NT2/D1 (cell line): Measurements from ENCODE around the gene DHX8.
A peak's percentile ranks its signal among the peaks of the same experiment; 100 is the strongest.

ENCODE experiments used
- DNase-seq: peaks from one replicate; pipeline ENCODE4 v3.0.0-alpha.2; 2011; ENCODE audit warnings: low read depth, low spot score
- H3K27me3 ChIP-seq: 2 replicates; pipeline ENCODE4 v1.6.0; 2011; ENCODE audit warnings: mild to moderate bottlenecking; ENCODE audit not compliant: insufficient read length, insufficient read depth
- H3K36me3 ChIP-seq: 2 replicates; pipeline ENCODE4 v1.6.1; 2011; ENCODE audit warnings: mild to moderate bottlenecking, low read length, mixed read lengths; ENCODE audit not compliant: insufficient read depth, insufficient read length
- H3K4me1 ChIP-seq: 2 replicates; pipeline ENCODE4 v1.5.1; 2011; ENCODE audit not compliant: insufficient read depth, insufficient read length
- H3K4me3 ChIP-seq: 2 replicates; pipeline ENCODE4 v1.5.1; 2011; ENCODE audit warnings: low read depth; ENCODE audit not compliant: insufficient read length
- H3K9ac ChIP-seq: 2 replicates; pipeline ENCODE4 v1.6.0; 2011; ENCODE audit warnings: low read depth; ENCODE audit not compliant: insufficient read length
- H3K9me3 ChIP-seq: 2 replicates; pipeline ENCODE4 v1.5.1; 2011; ENCODE audit warnings: mild to moderate bottlenecking, low read length; ENCODE audit not compliant: insufficient read depth
- SUZ12 ChIP-seq: IDR thresholded peaks from 2 replicates; pipeline ENCODE4 v1.6.1; 2011; ENCODE audit not compliant: insufficient read length, insufficient read depth; ENCODE audit errors: extremely low read depth
- YY1 ChIP-seq: IDR thresholded peaks from 2 replicates; pipeline ENCODE4 v1.6.1; 2011; ENCODE audit not compliant: insufficient read length, insufficient read depth
- ZNF274 ChIP-seq: IDR thresholded peaks from 2 replicates; pipeline ENCODE4 v1.6.1; 2011; ENCODE audit warnings: mild to moderate bottlenecking, low read depth, low read length

DHX8 gene

GRCh38 chr17:43562679-43563599, 79.2 kb downstream of the DHX8 start:
- Histone ChIP-seq H3K4me3 (no peak overlapping the region), H3K9ac (peak overlapping the region; percentile 36), H3K27me3 (no peaks in the 10 kb centered on the region), H3K36me3 (no peaks in the 10 kb centered on the region), H3K9me3 (no peaks in the 10 kb centered on the region), H3K4me1 (peaks cover 19% of the 10 kb centered on the region)
- TF ChIP-seq SUZ12 (no peak), ZNF274 (no peak), YY1 (no peak)
- DNase-seq, result peak; percentile 57

- no peaks in the 10 kb centered on the region for H3K9me3 ChIP-seq
- no peak overlapping the region for H3K4me3 ChIP-seq
- peaks cover 23% of the 10 kb centered on the region for H3K4me1 ChIP-seq
- no peak overlapping the region for H3K9ac ChIP-seq
- no peaks in the 10 kb centered on the region for H3K27me3 ChIP-seq
- no peak for DNase-seq
- TF ChIP-seq YY1 (no peak), SUZ12 (no peak), ZNF274 (no peak)
- no peaks in the 10 kb centered on the region for H3K36me3 ChIP-seq
These were observed 80.1 kb downstream of the DHX8 start for GRCh38 chr17:43563600-43564594.

- H3K36me3 ChIP-seq, result no peaks in the 10 kb centered on the region
- no peak overlapping the region for H3K9ac ChIP-seq
- no peaks in the 10 kb centered on the region for H3K27me3 ChIP-seq
- no peak overlapping the region for H3K4me3 ChIP-seq
- H3K9me3 ChIP-seq, result no peaks in the 10 kb centered on the region
- TF ChIP-seq ZNF274 (no peak), YY1 (no peak), SUZ12 (no peak)
- DNase-seq, result no peak
- H3K4me1 ChIP-seq, result peaks cover 7% of the 10 kb centered on the region
These were observed 84.8 kb downstream of the DHX8 start for GRCh38 chr17:43568506-43569082.

GRCh38 chr17:43570518-43570928, 86.7 kb downstream of the DHX8 start:
- no peaks in the 10 kb centered on the region for H3K27me3 ChIP-seq
- no peak for TF ChIP-seq SUZ12
- no peak for TF ChIP-seq YY1
- no peak for TF ChIP-seq ZNF274
- peaks cover 7% of the 10 kb centered on the region for H3K4me1 ChIP-seq
- no peaks in the 10 kb centered on the region for H3K36me3 ChIP-seq
- DNase-seq, result no peak
- no peaks in the 10 kb centered on the region for H3K9me3 ChIP-seq
- no peak overlapping the region for H3K9ac ChIP-seq
- no peak overlapping the region for H3K4me3 ChIP-seq

GRCh38 chr17:43572368-43572980, 88.7 kb downstream of the DHX8 start:
- TF ChIP-seq YY1 (no peak), SUZ12 (no peak)
- Histone ChIP-seq H3K4me3 (no peak overlapping the region), H3K9ac (no peak overlapping the region), H3K36me3 (no peaks in the 10 kb centered on the region), H3K27me3 (no peaks in the 10 kb centered on the region), H3K9me3 (no peaks in the 10 kb centered on the region), H3K4me1 (peaks cover 7% of the 10 kb centered on the region)
- no peak for DNase-seq

- no peaks in the 10 kb centered on the region for H3K27me3 ChIP-seq
- no peaks in the 10 kb centered on the region for H3K9me3 ChIP-seq
- no peak for DNase-seq
- H3K36me3 ChIP-seq, result no peaks in the 10 kb centered on the region
- H3K4me1 ChIP-seq, result peaks cover 7% of the 10 kb centered on the region
- no peak overlapping the region for H3K9ac ChIP-seq
- no peak for TF ChIP-seq YY1
- TF ChIP-seq ZNF274, result no peak
- TF ChIP-seq SUZ12, result no peak
- no peak overlapping the region for H3K4me3 ChIP-seq
These were observed 90.0 kb downstream of the DHX8 start for GRCh38 chr17:43573579-43574321.
